Measurements from ENCODE around the gene ITM2A.

DNA sequence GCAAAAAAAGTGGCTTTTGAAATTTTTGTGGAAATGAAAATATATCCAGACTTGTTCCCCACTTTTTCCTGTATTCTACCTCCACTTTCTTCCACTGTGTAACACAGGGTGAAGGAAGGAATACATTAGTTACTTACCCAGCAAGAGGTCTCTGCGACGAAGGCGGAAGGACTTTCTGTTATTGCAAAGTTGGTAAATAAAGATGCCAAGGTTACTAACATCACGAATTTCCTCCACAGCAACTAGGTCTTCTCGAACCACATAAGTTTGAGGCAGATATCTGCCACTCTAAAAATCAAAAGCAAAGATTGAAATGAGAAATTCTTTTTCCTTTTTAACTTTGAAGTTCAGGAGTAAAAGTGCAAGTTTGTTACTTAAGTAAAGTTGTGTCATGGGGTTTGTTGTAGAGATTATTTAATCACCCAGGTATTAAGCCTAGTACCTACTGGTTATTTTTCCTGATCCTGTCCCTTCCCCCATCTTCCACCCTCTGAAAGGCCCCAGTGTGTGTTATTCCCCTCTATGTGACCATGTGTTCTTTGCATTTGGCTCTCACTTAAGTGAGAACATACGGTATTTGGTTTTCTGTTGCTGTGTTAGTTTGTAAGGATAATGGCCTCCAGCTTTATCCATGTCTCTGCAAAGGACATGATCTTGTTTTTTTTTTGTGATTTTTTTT is 5.8 kb downstream of the ITM2A start:
- TF ChIP-seq, protein P1, sequence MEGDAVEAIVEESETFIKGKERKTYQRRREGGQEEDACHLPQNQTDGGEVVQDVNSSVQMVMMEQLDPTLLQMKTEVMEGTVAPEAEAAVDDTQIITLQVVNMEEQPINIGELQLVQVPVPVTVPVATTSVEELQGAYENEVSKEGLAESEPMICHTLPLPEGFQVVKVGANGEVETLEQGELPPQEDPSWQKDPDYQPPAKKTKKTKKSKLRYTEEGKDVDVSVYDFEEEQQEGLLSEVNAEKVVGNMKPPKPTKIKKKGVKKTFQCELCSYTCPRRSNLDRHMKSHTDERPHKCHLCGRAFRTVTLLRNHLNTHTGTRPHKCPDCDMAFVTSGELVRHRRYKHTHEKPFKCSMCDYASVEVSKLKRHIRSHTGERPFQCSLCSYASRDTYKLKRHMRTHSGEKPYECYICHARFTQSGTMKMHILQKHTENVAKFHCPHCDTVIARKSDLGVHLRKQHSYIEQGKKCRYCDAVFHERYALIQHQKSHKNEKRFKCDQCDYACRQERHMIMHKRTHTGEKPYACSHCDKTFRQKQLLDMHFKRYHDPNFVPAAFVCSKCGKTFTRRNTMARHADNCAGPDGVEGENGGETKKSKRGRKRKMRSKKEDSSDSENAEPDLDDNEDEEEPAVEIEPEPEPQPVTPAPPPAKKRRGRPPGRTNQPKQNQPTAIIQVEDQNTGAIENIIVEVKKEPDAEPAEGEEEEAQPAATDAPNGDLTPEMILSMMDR (IDR thresholded peaks at IDR 0.05 in 8 of 11, conservative IDR thresholded peaks at IDR 0.05 in 3 of 11) = no peak
- no peak for TF ChIP-seq POLR2A (IDR thresholded peaks at IDR 0.05)
